DOHH2 (cell line): ENCODE measurements around the gene SP100.

Experiments
- H3F3A ChIP-seq: fragments of 200-600 bp; sonication (generic), shearing (Covaris generic); 2 replicates; pipeline ENCODE4 v1.6.0; 2016; ENCODE audit warnings: antibody characterized with exemption, mild to moderate bottlenecking; ENCODE audit not compliant: control insufficient read depth, insufficient read depth
- H3K27ac ChIP-seq: fragments of 200-600 bp; sonication (generic); 2 replicates; pipeline ENCODE4 v1.5.1; 2014; ENCODE audit warnings: low read depth, mild to moderate bottlenecking, low read length, moderate library complexity
- H3K27me3 ChIP-seq: fragments of 200-600 bp; sonication (generic); 2 replicates; pipeline ENCODE4 v1.6.1; 2014; ENCODE audit warnings: mild to moderate bottlenecking, low read length, mixed read lengths; ENCODE audit not compliant: control insufficient read depth
- H3K36me3 ChIP-seq: fragments of 200-600 bp; sonication (generic); 2 replicates; pipeline ENCODE4 v1.6.1; 2014; ENCODE audit warnings: mild to moderate bottlenecking, low read length, moderate library complexity, mixed read lengths; ENCODE audit not compliant: control insufficient read depth
- H3K4me1 ChIP-seq: fragments of 200-600 bp; sonication (generic); 2 replicates; pipeline ENCODE4 v1.6.1; 2014; ENCODE audit warnings: mild to moderate bottlenecking, low read length, mixed read lengths; ENCODE audit not compliant: control insufficient read depth
- H3K4me2 ChIP-seq: fragments of 200-600 bp; sonication (generic); 2 replicates; pipeline ENCODE4 v1.6.0; 2014; ENCODE audit warnings: mild to moderate bottlenecking, low read length, moderate library complexity
- H3K4me3 ChIP-seq: fragments of 200-600 bp; sonication (generic); 2 replicates; pipeline ENCODE4 v1.5.1; 2014; ENCODE audit warnings: mild to moderate bottlenecking, low read length, mixed read lengths
- H3K79me2 ChIP-seq: fragments of 200-600 bp; sonication (generic); 2 replicates; pipeline ENCODE4 v1.6.1; 2014; ENCODE audit warnings: mild to moderate bottlenecking, low read length, mixed read lengths; ENCODE audit not compliant: control insufficient read depth
- H3K9me2 ChIP-seq: fragments of 200-600 bp; sonication (generic); replicated peaks from 2 replicates; pipeline ENCODE4 v1.6.1; 2014; ENCODE audit warnings: mild to moderate bottlenecking, low read length, mixed read lengths; ENCODE audit not compliant: control insufficient read depth
- H3K9me3 ChIP-seq: fragments of 200-600 bp; sonication (generic); 2 replicates; pipeline ENCODE4 v1.6.1; 2014; ENCODE audit warnings: antibody characterized with exemption, low read length, mixed read lengths; ENCODE audit not compliant: control insufficient read depth, insufficient read depth
- H4K20me1 ChIP-seq: fragments of 200-600 bp; sonication (generic); 2 replicates; pipeline ENCODE4 v1.6.0; 2014; ENCODE audit warnings: low read depth, mild to moderate bottlenecking, antibody characterized with exemption, low read length, moderate library complexity; ENCODE audit not compliant: control insufficient read depth, insufficient read depth
- CTCF ChIP-seq: fragments of 200-600 bp; sonication (generic); IDR thresholded peaks from one replicate; pipeline ENCODE4 v1.5.1; 2014; ENCODE audit warnings: antibody characterized with exemption, mild to moderate bottlenecking, low read depth, low read length; ENCODE audit not compliant: poor library complexity, severe bottlenecking
- EZH2phosphoT487 ChIP-seq: fragments of 200-600 bp; sonication (generic); IDR thresholded peaks from 2 replicates; pipeline ENCODE4 v1.6.1; 2017; ENCODE audit warnings: borderline replicate concordance, mild to moderate bottlenecking, antibody characterized with exemption, low read length, moderate library complexity, mixed read lengths

The SP100 gene

GRCh38 chr2:230541934-230542380, 126.0 kb downstream of the SP100 start:
- Histone ChIP-seq H3K4me2 (no peak overlapping the region), H3K9me3 (no peaks in the 10 kb centered on the region), H3K4me1 (peaks cover 4% of the 10 kb centered on the region; the same call in 1 of the 2 replicates), H3K36me3 (no peaks in the 10 kb centered on the region), H4K20me1 (no peaks in the 10 kb centered on the region), H3K27ac (no peak overlapping the region), H3K4me3 (no peak overlapping the region), H3K9me2 (no peaks in the 10 kb centered on the region; the same call in 1 of the 2 replicates), H3F3A (no peaks in the 10 kb centered on the region), H3K27me3 (no peaks in the 10 kb centered on the region), H3K79me2 (no peaks in the 10 kb centered on the region)
- no peak for TF ChIP-seq CTCF
- TF ChIP-seq EZH2phosphoT487: no peak

GRCh38 chr2:230542751-230543150, 126.8 kb downstream of the SP100 start:
- H3K4me3 ChIP-seq: no peak overlapping the region
- no peaks in the 10 kb centered on the region; the same call in 1 of the 2 replicates for H3K9me2 ChIP-seq
- no peak overlapping the region for H3K4me2 ChIP-seq
- H3K4me1 ChIP-seq: no peaks in the 10 kb centered on the region
- TF ChIP-seq EZH2phosphoT487 (no peak), CTCF (no peak)
- no peaks in the 10 kb centered on the region for H3K36me3 ChIP-seq
- H3K79me2 ChIP-seq: no peaks in the 10 kb centered on the region
- H3F3A ChIP-seq: no peaks in the 10 kb centered on the region
- H3K9me3 ChIP-seq: no peaks in the 10 kb centered on the region
- H3K27me3 ChIP-seq: no peaks in the 10 kb centered on the region
- no peaks in the 10 kb centered on the region for H4K20me1 ChIP-seq
- H3K27ac ChIP-seq: no peak overlapping the region

GRCh38 chr2:230552181-230552580, 136.2 kb downstream of the SP100 start:
- Histone ChIP-seq H3K36me3 (no peaks in the 10 kb centered on the region), H3K9me3 (peaks cover 3% of the 10 kb centered on the region; the same call in 1 of the 2 replicates), H3K27me3 (no peaks in the 10 kb centered on the region), H3K4me3 (no peak overlapping the region), H3K27ac (no peak overlapping the region), H3K9me2 (no peaks in the 10 kb centered on the region), H4K20me1 (no peaks in the 10 kb centered on the region), H3F3A (no peaks in the 10 kb centered on the region), H3K4me1 (peaks cover 6% of the 10 kb centered on the region; the same call in 1 of the 2 replicates), H3K79me2 (no peaks in the 10 kb centered on the region), H3K4me2 (no peak overlapping the region)
- no peak for TF ChIP-seq CTCF
- no peak for TF ChIP-seq EZH2phosphoT487
